GM12892 (cell line): ENCODE measurements around the gene ATP6V0C.

ENCODE experiments used
- DNase-seq: peaks from one replicate; pipeline ENCODE4 v3.0.0; 2011; ENCODE audit not compliant: insufficient read length
- FAIRE-seq: peaks from 2 replicates; lab custom pipeline; 2011; peaks lifted over from hg19 to GRCh38; lab: Jason Lieb, UNC
- POLR2A ChIP-seq: IDR thresholded peaks from 2 replicates; pipeline ENCODE4 v1.6.1; 2011; ENCODE audit warnings: low read depth, low read length, control low read depth
- POLR2AphosphoS5 ChIP-seq: IDR thresholded peaks from 2 replicates; pipeline ENCODE4 v1.6.1; 2011; ENCODE audit warnings: low read depth, low read length, control low read depth
- TAF1 ChIP-seq: IDR thresholded peaks from 2 replicates; pipeline ENCODE4 v1.6.1; 2011; ENCODE audit warnings: low read depth, mild to moderate bottlenecking, control low read depth, low read length, borderline replicate concordance

ATP6V0C gene

GRCh38 chr16:2507665-2508064 lies 6.1 kb upstream of the ATP6V0C start:
- TF ChIP-seq POLR2A, result no peak
- no peak for TF ChIP-seq POLR2AphosphoS5
- TF ChIP-seq TAF1, result no peak
- FAIRE-seq, result no peak
- no peak for DNase-seq

GRCh38 chr16:2508722-2509400 lies 4.9 kb upstream of the ATP6V0C start:
- no peak for TF ChIP-seq POLR2AphosphoS5
- no peak for FAIRE-seq
- no peak for DNase-seq

- DNase-seq, result no peak
- no peak for FAIRE-seq
- TF ChIP-seq POLR2A, result no peak
- no peak for TF ChIP-seq TAF1
- no peak for TF ChIP-seq POLR2AphosphoS5
These were observed 2.5 kb upstream of the ATP6V0C start for GRCh38 chr16:2511128-2511800.

GRCh38 chr16:2511996-2512734 lies 1.6 kb upstream of the ATP6V0C start:
- no peak for FAIRE-seq
- TF ChIP-seq POLR2AphosphoS5 (no peak), POLR2A (no peak), TAF1 (no peak)

GRCh38 chr16:2512735-2513404 lies 882 bp upstream of the ATP6V0C start:
- DNase-seq (no peak), FAIRE-seq (peak; percentile 51)
- TF ChIP-seq TAF1 (no peak), POLR2AphosphoS5 (no peak), POLR2A (no peak)

More at GRCh38 chr16:2511996-2512734, 1.6 kb upstream of the ATP6V0C start:
- no peak for DNase-seq

GRCh38 chr16:2514333-2515179 lies 804 bp downstream of the ATP6V0C start:
- no peak for TF ChIP-seq POLR2AphosphoS5
- TF ChIP-seq TAF1, result no peak
- no peak for TF ChIP-seq POLR2A
- peak; percentile 71 for FAIRE-seq

GRCh38 chr16:2515180-2515851 lies 1.6 kb downstream of the ATP6V0C start:
- FAIRE-seq, result peak; percentile 53
- TF ChIP-seq TAF1, result no peak
- TF ChIP-seq POLR2A, result no peak
- no peak for TF ChIP-seq POLR2AphosphoS5
- no peak for DNase-seq

More at GRCh38 chr16:2514333-2515179, 804 bp downstream of the ATP6V0C start:
- DNase-seq, result no peak

GRCh38 chr16:2516391-2517240 lies 2.9 kb downstream of the ATP6V0C start:
- TF ChIP-seq POLR2AphosphoS5 (no peak), TAF1 (no peak), POLR2A (no peak)
- FAIRE-seq (no peak), DNase-seq (no peak)

GRCh38 chr16:2517954-2518605 lies 4.3 kb downstream of the ATP6V0C start:
- no peak for FAIRE-seq
- TF ChIP-seq TAF1 (no peak), POLR2AphosphoS5 (no peak), POLR2A (no peak)
- no peak for DNase-seq
